HepG2 (cell line): ENCODE data around the gene IRF4. TPM values are rescaled to one million over a fixed set of nuclear protein-coding genes. Genes with fewer than 3 reads are reported as not detected.

Experiments
- ATAC-seq: fragments of 200-7000 bp; cut with Tn5 transposase; 3 replicates; pipeline ENCODE4 v1.9.1; 2020; ENCODE audit warnings: mild to moderate bottlenecking, moderate library complexity
- BruUV-seq: library from RNA; stranded (reverse); fragments of 400-500 nt; replicated peaks from 2 replicates; lab custom pipeline; 2021; lab: Mats Ljungman, UMichigan
- CTCF ChIA-PET: fragments of 300-600 bp; formaldehyde crosslinking; extraction: SDS; loops from one replicate; lab custom pipeline; 2021; ENCODE audit warnings: low total read pairs, inconsistent platforms, low intra/inter-chr PET ratio; lab: Yijun Ruan, JAX
- POLR2A ChIA-PET: fragments of 350-600 bp; sonication (Branson Sonifier 250); formaldehyde crosslinking; loops from one replicate; lab custom pipeline; 2020; ENCODE audit warnings: antibody characterized with exemption, inconsistent platforms; lab: Yijun Ruan, JAX
- DNase-seq: peaks from one replicate; pipeline ENCODE4 v3.0.0-alpha.2; 2015; ENCODE audit warnings: low spot score
- FAIRE-seq: peaks from 3 replicates; lab custom pipeline; 2011; peaks lifted over from hg19 to GRCh38; lab: Jason Lieb, UNC
- H2AFZ ChIP-seq: one replicate; pipeline ENCODE4 v1.6.1; 2011; ENCODE audit warnings: low read length, inconsistent platforms
- H3K27ac ChIP-seq: fragments of 300-600 bp; 3 replicates; pipeline ENCODE4 v1.8.0; 2011; ENCODE audit warnings: mixed run types, mild to moderate bottlenecking, mixed read lengths, low read length, inconsistent platforms; ENCODE audit not compliant: insufficient read depth; ENCODE audit errors: extremely low read length
- H3K27me3 ChIP-seq, 2 experiments: fragments of 200-600 bp in 1 of 2; 2 replicates in 1 of 2; 3 replicates in 1 of 2; pipeline versions ENCODE4 v1.6.0 to v1.8.0; 2011; ENCODE audit warnings: low read length in 2 of 2, mild to moderate bottlenecking in 2 of 2, moderate library complexity in 2 of 2, inconsistent platforms in 1 of 2; ENCODE audit not compliant: insufficient read depth in 2 of 2, control insufficient read depth in 1 of 2
- H3K36me3 ChIP-seq, 2 experiments: fragments of 200-600 bp in 1 of 2; replicated peaks in 1 of 2; 2 replicates in 1 of 2; 3 replicates in 1 of 2; pipeline versions ENCODE4 v1.5.1 to v1.8.0; 2011; ENCODE audit warnings: low read length in 2 of 2, inconsistent platforms in 1 of 2; ENCODE audit not compliant: insufficient read depth in 2 of 2, control insufficient read depth in 1 of 2
- H3K4me1 ChIP-seq: 2 replicates; pipeline ENCODE4 v1.5.1; 2012; ENCODE audit warnings: low read length, inconsistent platforms; ENCODE audit not compliant: insufficient read depth
- H3K4me2 ChIP-seq: 2 replicates; pipeline ENCODE4 v1.6.0; 2011; ENCODE audit warnings: low read depth, low read length, inconsistent platforms
- H3K4me3 ChIP-seq, 3 experiments: fragments of 200-600 bp in 1 of 3; sonication (generic), shearing (Covaris generic) in 1 of 3; replicated peaks in 1 of 3; 2 replicates each; pipeline ENCODE4 v1.5.1; 2011 to 2016; ENCODE audit warnings: low read length in 3 of 3, inconsistent platforms in 2 of 3, low read depth in 2 of 3, mild to moderate bottlenecking in 2 of 3, control low read depth in 1 of 3, mixed read lengths in 1 of 3; ENCODE audit not compliant: insufficient read depth in 1 of 3
- H3K79me2 ChIP-seq: one replicate; pipeline ENCODE4 v1.6.1; 2011; ENCODE audit warnings: low read length, inconsistent platforms; ENCODE audit not compliant: insufficient read depth
- H3K9ac ChIP-seq: 2 replicates; pipeline ENCODE4 v1.6.0; 2011; ENCODE audit warnings: mild to moderate bottlenecking, low read depth, low read length, inconsistent platforms; ENCODE audit not compliant: insufficient read depth
- H3K9me3 ChIP-seq: 2 replicates; pipeline ENCODE4 v1.5.1; 2012; ENCODE audit warnings: mild to moderate bottlenecking, low read length
- H4K20me1 ChIP-seq: 2 replicates; pipeline ENCODE4 v1.6.0; 2011; ENCODE audit warnings: inconsistent platforms, mild to moderate bottlenecking, low read length, moderate library complexity; ENCODE audit not compliant: insufficient read depth
- ATAD3A ChIP-seq: sonication (generic); formaldehyde crosslinking; IDR thresholded peaks from 2 replicates; pipeline ENCODE4 v1.4.0; 2020; ENCODE audit warnings: missing genetic modification reagents
- EZH2 ChIP-seq: conservative IDR thresholded peaks from 2 replicates; pipeline ENCODE4 v1.6.1; 2012; ENCODE audit warnings: mild to moderate bottlenecking, low read depth, low read length, moderate library complexity
- HIVEP1 ChIP-seq: sonication (generic); formaldehyde crosslinking; IDR thresholded peaks from 2 replicates; pipeline ENCODE4 v1.4.0; 2020; ENCODE audit warnings: mild to moderate bottlenecking, missing genetic modification reagents
- KIAA2018 ChIP-seq: sonication (generic); formaldehyde crosslinking; IDR thresholded peaks from 2 replicates; pipeline ENCODE4 v1.5.0; 2020; ENCODE audit warnings: mild to moderate bottlenecking, missing genetic modification reagents, borderline replicate concordance
- SAP130 ChIP-seq: IDR thresholded peaks from 2 replicates; pipeline ENCODE4 v1.6.1; 2016; ENCODE audit warnings: low read depth
- STAG1 ChIP-seq: sonication (generic); formaldehyde crosslinking; IDR thresholded peaks from 2 replicates; pipeline ENCODE4 v1.4.0; 2020; ENCODE audit warnings: missing genetic modification reagents
- ZNF124 ChIP-seq: sonication (generic); formaldehyde crosslinking; IDR thresholded peaks from 2 replicates; pipeline ENCODE4 v1.4.0; 2020; ENCODE audit warnings: missing genetic modification reagents
- ZNF143 ChIP-seq: sonication (generic); formaldehyde crosslinking; IDR thresholded peaks from 2 replicates; pipeline ENCODE4 v1.4.0; 2020; ENCODE audit warnings: missing genetic modification reagents
- ZNF580 ChIP-seq: IDR thresholded peaks from 2 replicates; pipeline ENCODE4 v1.6.1; 2016; ENCODE audit warnings: low read depth, borderline replicate concordance
- ZNF761 ChIP-seq: sonication (generic); formaldehyde crosslinking; conservative IDR thresholded peaks from 2 replicates; pipeline ENCODE4 v1.4.0; 2020; ENCODE audit warnings: mild to moderate bottlenecking, missing genetic modification reagents
- ZNF883 ChIP-seq: sonication (generic); formaldehyde crosslinking; IDR thresholded peaks from 2 replicates; pipeline ENCODE4 v1.5.1; 2020; ENCODE audit warnings: mild to moderate bottlenecking, missing genetic modification reagents; ENCODE audit errors: not compliant biosample characterization
- WGBS: methylation state at CpG from one replicate; pipeline ENCODE4 v1.1.6; 2017; ENCODE audit warnings: low lambda C conversion rate; 5-methylcytosine and 5-hydroxymethylcytosine counted together
- in situ Hi-C: cut with HindIII; loops from 2 replicates; pipeline ENCODE4 v1.10.0; 2017; ENCODE audit warnings: low pct_unique_long_range_greater_than_20kb; ENCODE audit not compliant: extremely low pct_ligation_motif_present
- intact Hi-C: fragments of 100-400 bp; cut with micrococcal nuclease; formaldehyde crosslinking; loops from one replicate; pipeline ENCODE4 v1.10.0; 2022; ENCODE audit not compliant: unreplicated experiment
- polyA plus RNA-seq, 8 experiments: library from polyadenylated mRNA; depleted of rRNA in 3 of 8; stranded (reverse) in 7 of 8; unstranded in 1 of 8; fragments of >200 nt; fragmentation: Illumina TruSeq in 4 of 8; extraction: Trizol in 4 of 8; gene quantifications; 2 replicates each; pipeline versions ENCODE4 v1.2.1 to v1.2.3, GENCODE V29; 2011 to 2016; ENCODE audit warnings: low read depth in 4 of 8, missing spikeins in 1 of 8, mixed read lengths in 1 of 8; ENCODE audit not compliant: insufficient read depth in 1 of 8
- total RNA-seq, 5 experiments: library from RNA; depleted of rRNA; stranded (reverse); fragments of >200 nt; fragmentation: Illumina TruSeq; extraction: Trizol; gene quantifications; 2 replicates each; pipeline ENCODE4 v1.2.3, GENCODE V29; 2016; ENCODE audit warnings: low read depth in 1 of 5

Gene IRF4
- total and polyA plus RNA-seq, 2 of the 13 experiments (the other 11 are each of a cell fraction or from before 2014, with no cell fraction given), result 0.07 to 0.09 TPM

DNA sequence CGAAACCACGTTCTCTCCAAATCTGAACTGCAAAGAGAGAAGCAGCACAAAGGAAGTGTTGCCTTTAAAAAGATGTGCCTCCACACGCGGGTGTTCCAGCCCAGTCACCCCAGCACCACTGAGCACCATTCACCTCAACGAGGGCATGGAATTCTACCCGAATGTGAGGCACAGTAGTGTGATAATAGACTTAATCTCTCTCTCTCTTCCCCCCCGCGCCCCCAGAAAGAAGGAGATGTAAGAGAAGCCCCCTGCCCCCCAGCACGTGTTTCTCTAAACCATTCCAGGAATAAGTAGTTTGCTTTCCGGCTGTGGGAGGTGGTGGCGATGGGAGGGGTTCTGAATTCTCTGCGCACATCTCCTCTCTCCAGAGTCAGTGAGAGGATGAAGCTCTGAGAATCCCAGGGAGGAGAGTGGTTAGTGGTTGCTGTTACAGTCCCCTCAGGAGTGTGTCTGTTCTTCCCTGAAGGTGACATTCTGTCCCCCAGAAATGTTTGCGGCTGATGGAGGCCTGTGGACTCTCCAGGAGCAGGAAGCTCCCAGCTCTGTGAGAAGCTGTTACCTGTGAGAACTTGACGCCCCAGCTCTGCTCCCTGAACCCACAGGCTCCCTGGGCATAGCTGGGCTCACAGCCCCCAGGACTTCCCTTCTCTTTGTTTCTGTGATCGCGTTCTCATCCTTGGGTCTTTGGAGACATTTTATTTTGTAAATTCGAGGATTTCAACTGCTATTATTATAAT lies 23.5 kb upstream of the IRF4 start (continued):
- TF ChIP-seq ATAD3A (CRISPR knock-in tag), result no peak
- no peak for TF ChIP-seq ZNF883 (CRISPR knock-in tag)
- TF ChIP-seq ZNF761, result no peak
- TF ChIP-seq ZNF124 (CRISPR knock-in tag), result no peak
- TF ChIP-seq SAP130 (CRISPR knock-in tag), result no peak
- no peak for TF ChIP-seq ZNF143
- TF ChIP-seq, all 625 proteins: peak for 0

- no peaks in the 10 kb centered on the region for H3K36me3 ChIP-seq
- no peak overlapping the region for H3K4me2 ChIP-seq
- intact Hi-C loops (no loop called here), in situ Hi-C loops (no loop called here)
- no peak for DNase-seq
- no peak overlapping the region for H3K27ac ChIP-seq
- no peaks in the 10 kb centered on the region for H3K9me3 ChIP-seq
- TF ChIP-seq HIVEP1 (0 out of 2 replicates have a peak, but pooled peaks have one; percentile 27), KIAA2018 (CRISPR knock-in tag) (no peak), EZH2 (0 out of 2 replicates have a peak, but pooled peaks have one; percentile 24), ZNF580 (CRISPR knock-in tag) (no peak), STAG1 (CRISPR knock-in tag) (0 out of 2 replicates have a peak, but pooled peaks have one; percentile 29)
- ATAC-seq, result peak; percentile 36
- CTCF ChIA-PET, result no interaction called here
- no peak overlapping the region for H3K9ac ChIP-seq
- POLR2A ChIA-PET, result no interaction called here
- no peaks in the 10 kb centered on the region for H3K79me2 ChIP-seq
- no peak overlapping the region for H2AFZ ChIP-seq
- no peaks in the 10 kb centered on the region; the same call in 1 of the 2 replicates for H4K20me1 ChIP-seq
- no peak for FAIRE-seq
- no TSS peak for BruUV-seq
- no peak overlapping the region for H3K4me3 ChIP-seq
- peaks cover 10 to 57% of the 10 kb centered on the region in 2 experiments; a peak in 4 of 5 replicates for H3K27me3 ChIP-seq
- WGBS, result 24% methylated on average over 13 of the region's 13 CpGs
- H3K4me1 ChIP-seq, result no peaks in the 10 kb centered on the region
These were observed 21.8 kb upstream of the IRF4 start for GRCh38 chr6:369559-370431.
